DND-41 (cell line): ENCODE results near the gene MACF1.

Experiments
- EZH2 ChIP-seq: IDR thresholded peaks from 3 replicates; pipeline ENCODE4 v1.6.1; 2012; ENCODE audit warnings: borderline replicate concordance, low read depth, mild to moderate bottlenecking, moderate library complexity, low read length, inconsistent platforms; ENCODE audit not compliant: severe bottlenecking
- TF ChIP-seq, protein P1 (sequence below): IDR thresholded peaks from 2 replicates; pipeline ENCODE4 v1.5.1; 2012; ENCODE audit warnings: borderline replicate concordance, low read length, moderate library complexity, mild to moderate bottlenecking; ENCODE audit not compliant: poor library complexity, severe bottlenecking; ENCODE audit errors: extremely low read depth

DNA sequence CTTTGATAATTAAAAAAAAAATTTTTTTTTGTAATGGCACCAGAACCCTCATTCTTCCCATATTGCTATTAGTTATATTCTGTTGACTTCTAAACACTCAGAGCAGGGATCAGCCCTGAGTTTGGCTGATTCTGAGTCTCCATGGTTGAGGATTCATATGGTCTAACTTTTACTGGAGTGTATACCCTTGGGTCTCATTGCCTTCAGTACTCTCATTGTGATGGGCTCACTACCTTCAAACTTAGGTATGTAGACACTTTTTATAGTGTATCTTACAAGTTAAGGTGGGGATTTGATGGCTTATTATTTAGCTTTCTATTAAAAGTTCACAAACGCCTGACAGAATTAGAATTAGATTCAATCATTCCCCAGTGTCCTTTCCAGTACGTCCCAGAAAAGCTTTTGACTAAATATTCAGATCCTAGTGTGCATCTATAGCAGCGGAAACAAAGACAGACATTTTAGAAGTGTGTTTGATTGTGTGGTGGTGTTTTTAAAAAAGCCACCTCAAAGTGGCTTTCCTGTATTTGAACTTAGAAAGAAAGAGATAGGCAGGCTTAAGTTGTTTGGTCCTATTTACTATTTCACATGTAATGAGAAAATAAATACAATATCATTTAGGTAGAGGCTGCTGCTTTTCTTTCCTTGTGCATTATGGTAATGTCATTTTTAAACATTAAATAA, 1.4 kb downstream of the MACF1 start:
- TF ChIP-seq, protein P1, sequence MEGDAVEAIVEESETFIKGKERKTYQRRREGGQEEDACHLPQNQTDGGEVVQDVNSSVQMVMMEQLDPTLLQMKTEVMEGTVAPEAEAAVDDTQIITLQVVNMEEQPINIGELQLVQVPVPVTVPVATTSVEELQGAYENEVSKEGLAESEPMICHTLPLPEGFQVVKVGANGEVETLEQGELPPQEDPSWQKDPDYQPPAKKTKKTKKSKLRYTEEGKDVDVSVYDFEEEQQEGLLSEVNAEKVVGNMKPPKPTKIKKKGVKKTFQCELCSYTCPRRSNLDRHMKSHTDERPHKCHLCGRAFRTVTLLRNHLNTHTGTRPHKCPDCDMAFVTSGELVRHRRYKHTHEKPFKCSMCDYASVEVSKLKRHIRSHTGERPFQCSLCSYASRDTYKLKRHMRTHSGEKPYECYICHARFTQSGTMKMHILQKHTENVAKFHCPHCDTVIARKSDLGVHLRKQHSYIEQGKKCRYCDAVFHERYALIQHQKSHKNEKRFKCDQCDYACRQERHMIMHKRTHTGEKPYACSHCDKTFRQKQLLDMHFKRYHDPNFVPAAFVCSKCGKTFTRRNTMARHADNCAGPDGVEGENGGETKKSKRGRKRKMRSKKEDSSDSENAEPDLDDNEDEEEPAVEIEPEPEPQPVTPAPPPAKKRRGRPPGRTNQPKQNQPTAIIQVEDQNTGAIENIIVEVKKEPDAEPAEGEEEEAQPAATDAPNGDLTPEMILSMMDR: no peak
- no peak for TF ChIP-seq EZH2
